ENCODE data around the gene MACROD2. TPM values are rescaled to one million over a fixed set of nuclear protein-coding genes. Genes with fewer than 3 reads are reported as not detected.
A peak's percentile ranks its signal among the peaks of the same experiment; 100 is the strongest.
"Not testable (repeated sequence)": the region's sequence is repeated elsewhere in the genome, so short reads cannot be mapped to it uniquely, and the experiment has no call there.

Gene MACROD2
- total and polyA plus RNA-seq, 9 donors: 2.0 to 4.9 (median 3.1) TPM

DNA sequence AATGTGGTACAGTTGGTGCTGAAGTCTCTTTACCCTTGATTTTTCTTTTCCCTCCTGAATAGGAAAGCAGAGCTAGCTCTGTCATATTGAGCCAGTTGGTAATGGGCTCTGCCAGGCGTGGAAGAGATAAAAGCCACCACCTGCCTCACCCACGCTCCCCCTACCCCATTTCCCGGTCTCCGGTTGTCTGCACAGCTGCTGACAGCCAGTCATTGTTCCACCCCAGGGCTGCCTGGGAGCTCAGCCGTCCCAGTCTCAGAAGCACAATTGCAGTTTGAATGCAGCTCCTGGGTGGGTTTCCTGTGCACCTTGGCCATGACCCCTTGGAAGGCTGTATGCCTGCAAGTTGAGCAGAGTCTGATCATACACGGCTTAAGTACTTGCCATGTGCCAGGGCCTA is 1017.2 kb downstream of the MACROD2 start:
- peak; percentile 17 for DNase-seq

DNA sequence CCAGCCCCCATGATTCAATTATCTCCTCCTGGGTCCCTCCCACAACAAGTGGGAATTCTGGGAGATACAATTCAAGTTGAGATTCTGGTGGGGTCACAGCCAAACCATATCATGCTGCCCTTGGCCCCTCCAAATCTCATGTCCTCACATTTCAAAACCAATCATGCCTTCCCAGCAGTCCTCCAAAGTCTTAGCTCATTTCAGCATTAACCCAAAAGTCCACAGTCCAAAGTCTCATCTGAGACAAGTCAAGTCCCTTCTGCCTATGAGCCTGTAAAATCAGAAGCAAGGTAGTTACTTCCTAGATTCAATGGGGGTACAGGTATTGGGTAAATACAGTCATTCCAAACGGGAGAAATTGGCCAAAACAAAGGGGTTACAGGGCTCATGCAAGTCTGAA is 1021.6 kb downstream of the MACROD2 start:
- not testable (repeated sequence) for H3K36me3 ChIP-seq (ENCODE audit: control insufficient read depth, insufficient read depth, low read length); DNase-seq; H3K9me3 ChIP-seq (replicated peaks; ENCODE audit: control insufficient read depth, low read depth, low read length); H3K4me1 ChIP-seq (ENCODE audit: control insufficient read depth, insufficient read depth, low read length); H3K27me3 ChIP-seq (ENCODE audit: control insufficient read depth, insufficient read depth, low read length); H3K27ac ChIP-seq (ENCODE audit: low read length); H3K4me3 ChIP-seq (ENCODE audit: low read length)
- WGBS (ENCODE audit: insufficient coverage): no CpG with 5 or more reads among the region's 1 CpG

More for the DNA sequence above, 1017.2 kb downstream of the MACROD2 start:
- Histone ChIP-seq H3K4me3 (ENCODE audit: low read length) (no peak overlapping the region), H3K4me1 (ENCODE audit: control insufficient read depth, insufficient read depth, low read length) (peaks cover 7% of the 10 kb centered on the region), H3K9me3 (replicated peaks; ENCODE audit: control insufficient read depth, low read depth, low read length) (no peaks in the 10 kb centered on the region), H3K27me3 (ENCODE audit: control insufficient read depth, insufficient read depth, low read length) (no peaks in the 10 kb centered on the region), H3K27ac (ENCODE audit: low read length) (no peak overlapping the region), H3K36me3 (ENCODE audit: control insufficient read depth, insufficient read depth, low read length) (no peaks in the 10 kb centered on the region)
- WGBS (ENCODE audit: insufficient coverage): 65% methylated on average over 6 of the region's 6 CpGs

DNA sequence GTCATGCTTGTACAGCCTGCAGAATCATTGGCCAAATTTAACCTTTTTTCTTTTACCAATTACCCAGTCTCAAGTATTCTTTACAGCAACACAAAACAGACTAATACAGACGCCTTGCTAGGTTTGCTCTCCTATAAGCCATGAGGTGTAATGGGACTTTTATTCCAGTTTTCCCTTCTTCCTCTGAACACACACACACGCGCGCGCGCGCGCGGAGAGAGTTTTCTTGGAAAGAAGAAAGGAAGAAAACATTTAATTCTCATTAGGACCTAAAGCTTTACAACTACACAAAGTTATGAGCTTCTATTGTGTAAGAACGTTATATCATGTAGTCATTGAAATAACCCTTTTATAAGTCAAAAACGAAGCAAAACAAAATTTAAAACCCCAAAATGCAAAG is 1023.6 kb downstream of the MACROD2 start:
- DNase-seq: no peak
- no peak overlapping the region for H3K27ac ChIP-seq (ENCODE audit: low read length)
- H3K4me1 ChIP-seq (ENCODE audit: control insufficient read depth, insufficient read depth, low read length): no peaks in the 10 kb centered on the region
- H3K36me3 ChIP-seq (ENCODE audit: control insufficient read depth, insufficient read depth, low read length): no peaks in the 10 kb centered on the region
- H3K9me3 ChIP-seq (replicated peaks; ENCODE audit: control insufficient read depth, low read depth, low read length): no peaks in the 10 kb centered on the region
- no peaks in the 10 kb centered on the region for H3K27me3 ChIP-seq (ENCODE audit: control insufficient read depth, insufficient read depth, low read length)
- H3K4me3 ChIP-seq (ENCODE audit: low read length): no peak overlapping the region
- WGBS (ENCODE audit: insufficient coverage): no CpG with 5 or more reads among the region's 11 CpGs

DNA sequence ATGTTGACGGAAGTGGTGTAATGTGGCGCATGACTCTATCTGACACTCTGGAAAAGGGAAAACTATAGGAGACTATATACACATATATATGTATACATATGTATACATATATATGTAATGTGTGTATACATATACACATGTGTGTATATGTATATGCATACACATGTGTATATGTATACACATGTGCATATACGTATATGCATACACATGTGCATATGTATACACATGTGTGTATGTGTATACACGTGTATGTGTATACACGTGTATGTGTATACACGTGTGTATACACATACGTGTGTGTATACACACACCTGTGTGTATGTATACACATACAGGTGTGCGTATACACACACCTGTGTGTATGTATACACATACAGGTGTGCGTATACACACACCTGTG is 1025.5 kb downstream of the MACROD2 start:
- Histone ChIP-seq H3K36me3 (ENCODE audit: control insufficient read depth, insufficient read depth, low read length) (no peaks in the 10 kb centered on the region), H3K4me1 (ENCODE audit: control insufficient read depth, insufficient read depth, low read length) (no peaks in the 10 kb centered on the region), H3K27ac (ENCODE audit: low read length) (no peak overlapping the region), H3K9me3 (replicated peaks; ENCODE audit: control insufficient read depth, low read depth, low read length) (no peaks in the 10 kb centered on the region), H3K27me3 (ENCODE audit: control insufficient read depth, insufficient read depth, low read length) (no peaks in the 10 kb centered on the region), H3K4me3 (ENCODE audit: low read length) (no peak overlapping the region)
- DNase-seq: no peak
- WGBS (ENCODE audit: insufficient coverage): no CpG with 5 or more reads among the region's 9 CpGs

DNA sequence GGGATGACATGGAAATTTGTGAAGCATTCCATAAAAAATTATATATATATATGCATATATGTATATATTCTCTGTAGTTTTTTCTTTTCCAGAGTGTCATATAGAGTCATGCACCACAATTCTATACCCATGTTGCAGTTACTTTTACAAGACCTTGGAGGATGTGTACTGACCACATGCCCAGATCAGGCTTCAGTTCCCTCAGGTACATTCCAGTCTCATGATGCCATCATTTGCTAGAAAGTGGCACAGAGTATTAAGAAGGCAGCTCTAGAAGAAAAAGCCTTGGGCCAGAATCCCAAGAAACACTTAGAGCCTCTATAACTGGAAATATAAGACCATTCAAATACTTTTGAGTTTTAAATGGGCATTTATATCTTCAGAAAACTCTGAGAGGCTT is 1027.6 kb downstream of the MACROD2 start:
- no peaks in the 10 kb centered on the region for H3K36me3 ChIP-seq (ENCODE audit: control insufficient read depth, insufficient read depth, low read length)
- no peaks in the 10 kb centered on the region for H3K4me1 ChIP-seq (ENCODE audit: control insufficient read depth, insufficient read depth, low read length)
- H3K4me3 ChIP-seq (ENCODE audit: low read length): no peak overlapping the region
- no peaks in the 10 kb centered on the region for H3K27me3 ChIP-seq (ENCODE audit: control insufficient read depth, insufficient read depth, low read length)
- no peaks in the 10 kb centered on the region for H3K9me3 ChIP-seq (replicated peaks; ENCODE audit: control insufficient read depth, low read depth, low read length)
- no peak for DNase-seq
- no peak overlapping the region for H3K27ac ChIP-seq (ENCODE audit: low read length)

DNA sequence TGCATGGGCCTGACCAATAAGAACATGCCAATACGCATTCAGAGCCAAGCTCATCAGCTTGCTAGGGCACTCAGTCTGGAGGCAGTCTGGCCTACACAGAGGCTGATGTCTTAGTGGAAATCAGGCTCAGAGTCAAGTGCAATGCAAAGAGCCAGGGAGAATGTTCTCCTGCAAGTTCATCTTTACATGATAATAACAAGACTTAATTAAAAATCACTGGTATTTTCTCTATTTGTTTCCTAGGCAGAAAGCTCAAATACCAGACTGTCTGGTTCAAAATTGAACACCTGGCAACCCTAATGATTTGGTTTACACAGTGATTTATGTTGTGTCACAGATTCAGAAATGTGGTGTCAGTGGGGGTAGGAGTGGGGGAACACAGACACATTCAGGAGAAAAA is 1031.4 kb downstream of the MACROD2 start:
- H3K4me3 ChIP-seq (ENCODE audit: low read length): no peak overlapping the region
- no peaks in the 10 kb centered on the region for H3K4me1 ChIP-seq (ENCODE audit: control insufficient read depth, insufficient read depth, low read length)
- H3K36me3 ChIP-seq (ENCODE audit: control insufficient read depth, insufficient read depth, low read length): no peaks in the 10 kb centered on the region
- WGBS (ENCODE audit: insufficient coverage): 86% methylated on average over 1 of the region's 1 CpG
- no peaks in the 10 kb centered on the region for H3K9me3 ChIP-seq (replicated peaks; ENCODE audit: control insufficient read depth, low read depth, low read length)
- H3K27me3 ChIP-seq (ENCODE audit: control insufficient read depth, insufficient read depth, low read length): peaks cover 2% of the 10 kb centered on the region
- peak; percentile 12 for DNase-seq
- H3K27ac ChIP-seq (ENCODE audit: low read length): no peak overlapping the region

DNA sequence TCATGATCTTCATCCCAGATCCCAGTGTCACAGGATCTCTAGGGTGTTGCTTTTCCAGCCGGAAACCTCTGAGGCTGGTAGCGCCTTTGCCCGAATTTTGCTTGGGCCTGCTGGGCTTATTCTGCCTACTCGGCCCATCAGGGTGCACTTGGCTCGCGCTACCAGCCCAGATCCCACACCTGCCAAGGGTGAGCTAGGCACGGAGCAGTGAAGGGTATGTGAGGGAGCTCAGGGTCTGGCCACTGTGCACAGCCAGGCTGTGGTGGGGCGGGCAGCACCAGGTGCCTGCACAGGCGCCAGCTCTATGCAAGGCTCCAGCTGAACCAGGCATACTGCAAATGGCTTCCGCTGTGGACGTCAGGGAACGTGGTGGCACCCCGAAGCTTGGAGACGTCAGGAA is 1035.5 kb downstream of the MACROD2 start:
- DNase-seq: no peak
- H3K27ac ChIP-seq (ENCODE audit: low read length): no peak overlapping the region
- WGBS (ENCODE audit: insufficient coverage): 94% methylated on average over 13 of the region's 14 CpGs
- no peaks in the 10 kb centered on the region for H3K9me3 ChIP-seq (replicated peaks; ENCODE audit: control insufficient read depth, low read depth, low read length)
- no peaks in the 10 kb centered on the region for H3K36me3 ChIP-seq (ENCODE audit: control insufficient read depth, insufficient read depth, low read length)
- H3K4me3 ChIP-seq (ENCODE audit: low read length): no peak overlapping the region
- H3K27me3 ChIP-seq (ENCODE audit: control insufficient read depth, insufficient read depth, low read length): peaks cover 2% of the 10 kb centered on the region
- H3K4me1 ChIP-seq (ENCODE audit: control insufficient read depth, insufficient read depth, low read length): no peaks in the 10 kb centered on the region

DNA sequence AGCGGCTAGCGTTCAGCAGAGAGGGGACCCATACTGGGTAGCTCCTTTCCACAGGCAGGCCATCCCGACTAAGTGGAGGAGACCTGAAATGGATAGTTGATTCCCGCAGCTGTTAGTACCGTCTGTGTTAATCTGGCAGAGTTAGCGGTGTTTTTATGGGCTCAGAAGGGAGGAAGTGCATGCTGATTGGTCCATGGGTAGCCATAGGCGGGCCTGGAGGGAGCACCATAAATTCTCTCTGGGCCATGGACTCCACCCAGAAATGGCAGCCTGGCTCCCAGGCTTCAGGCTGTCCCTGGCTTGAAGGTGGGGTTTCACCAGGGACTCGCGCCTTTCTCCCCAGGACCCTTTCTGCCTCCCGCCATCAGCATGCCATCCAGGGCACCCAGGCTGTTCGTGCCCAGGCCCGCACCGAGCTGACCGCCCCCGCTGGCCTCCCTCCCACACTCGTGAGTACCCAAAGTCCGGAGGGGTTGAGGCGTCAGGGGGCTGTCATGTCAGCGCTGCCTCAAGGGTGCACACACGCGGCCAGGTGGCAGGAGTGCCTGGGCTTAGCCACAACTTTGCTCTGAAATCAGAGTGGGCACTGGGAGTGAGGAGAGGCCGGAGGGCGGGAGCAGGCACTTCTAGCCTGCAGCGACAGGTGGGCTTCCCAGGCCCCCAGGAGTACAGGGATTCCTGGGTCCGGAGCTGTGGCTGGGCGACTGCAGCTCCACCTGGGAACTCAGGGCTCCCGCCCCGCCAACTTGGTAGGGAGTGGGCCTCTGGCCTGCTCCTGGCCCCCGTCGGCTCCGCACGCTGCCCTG is 1036.4 kb downstream of the MACROD2 start:
- no peaks in the 10 kb centered on the region for H3K4me1 ChIP-seq (ENCODE audit: control insufficient read depth, insufficient read depth, low read length)
- H3K9me3 ChIP-seq (replicated peaks; ENCODE audit: control insufficient read depth, low read depth, low read length): no peaks in the 10 kb centered on the region
- peaks cover 2% of the 10 kb centered on the region for H3K27me3 ChIP-seq (ENCODE audit: control insufficient read depth, insufficient read depth, low read length)
- H3K27ac ChIP-seq (ENCODE audit: low read length): no peak overlapping the region
- H3K4me3 ChIP-seq (ENCODE audit: low read length): no peak overlapping the region
- H3K36me3 ChIP-seq (ENCODE audit: control insufficient read depth, insufficient read depth, low read length): no peaks in the 10 kb centered on the region
- 95% methylated on average over 27 of the region's 32 CpGs for WGBS (ENCODE audit: insufficient coverage)
- DNase-seq: no peak

DNA sequence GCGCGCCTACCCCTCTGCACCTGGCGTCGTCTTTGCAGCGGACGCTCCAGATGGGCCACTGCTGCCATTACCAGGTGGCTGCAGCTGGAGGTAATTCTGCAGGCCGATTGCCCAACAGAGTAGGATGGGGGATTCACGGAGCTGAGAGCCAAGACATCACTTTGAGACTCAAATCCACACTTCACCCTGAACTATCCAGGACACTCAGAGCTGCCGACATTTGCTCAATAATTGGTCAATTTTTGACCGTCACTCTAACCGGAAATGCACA is 1037.0 kb downstream of the MACROD2 start:
- Histone ChIP-seq H3K4me3 (ENCODE audit: low read length) (no peak overlapping the region), H3K27ac (ENCODE audit: low read length) (no peak overlapping the region), H3K9me3 (replicated peaks; ENCODE audit: control insufficient read depth, low read depth, low read length) (no peaks in the 10 kb centered on the region), H3K36me3 (ENCODE audit: control insufficient read depth, insufficient read depth, low read length) (no peaks in the 10 kb centered on the region), H3K27me3 (ENCODE audit: control insufficient read depth, insufficient read depth, low read length) (peaks cover 2% of the 10 kb centered on the region), H3K4me1 (ENCODE audit: control insufficient read depth, insufficient read depth, low read length) (no peaks in the 10 kb centered on the region)
- no peak for DNase-seq
- WGBS (ENCODE audit: insufficient coverage): 73% methylated on average over 8 of the region's 11 CpGs

DNA sequence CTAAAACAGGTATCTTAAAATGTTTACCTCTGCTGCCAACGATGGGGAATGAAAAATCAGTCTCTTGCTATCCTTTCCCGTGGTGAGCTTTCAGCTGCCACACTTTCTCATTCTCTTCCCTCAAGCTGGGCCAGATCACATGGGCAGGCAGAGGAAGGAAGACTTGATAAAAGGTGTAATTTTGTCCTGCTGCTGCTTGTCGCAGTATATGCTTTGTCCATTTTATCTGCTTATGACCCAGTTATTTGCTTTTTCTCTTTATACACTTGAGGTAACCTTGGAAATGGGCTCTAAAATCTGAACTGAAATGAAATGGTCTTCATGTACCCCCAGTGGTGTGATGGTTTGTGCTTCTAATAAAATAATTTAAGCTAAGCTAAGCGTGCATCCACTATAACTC is 1038.0 kb downstream of the MACROD2 start:
- no peaks in the 10 kb centered on the region for H3K36me3 ChIP-seq (ENCODE audit: control insufficient read depth, insufficient read depth, low read length)
- peaks cover 2% of the 10 kb centered on the region for H3K27me3 ChIP-seq (ENCODE audit: control insufficient read depth, insufficient read depth, low read length)
- DNase-seq: no peak
- WGBS (ENCODE audit: insufficient coverage): no CpG with 5 or more reads among the region's 4 CpGs
- no peaks in the 10 kb centered on the region for H3K9me3 ChIP-seq (replicated peaks; ENCODE audit: control insufficient read depth, low read depth, low read length)
- H3K27ac ChIP-seq (ENCODE audit: low read length): no peak overlapping the region
- H3K4me1 ChIP-seq (ENCODE audit: control insufficient read depth, insufficient read depth, low read length): no peaks in the 10 kb centered on the region
- no peak overlapping the region for H3K4me3 ChIP-seq (ENCODE audit: low read length)

DNA sequence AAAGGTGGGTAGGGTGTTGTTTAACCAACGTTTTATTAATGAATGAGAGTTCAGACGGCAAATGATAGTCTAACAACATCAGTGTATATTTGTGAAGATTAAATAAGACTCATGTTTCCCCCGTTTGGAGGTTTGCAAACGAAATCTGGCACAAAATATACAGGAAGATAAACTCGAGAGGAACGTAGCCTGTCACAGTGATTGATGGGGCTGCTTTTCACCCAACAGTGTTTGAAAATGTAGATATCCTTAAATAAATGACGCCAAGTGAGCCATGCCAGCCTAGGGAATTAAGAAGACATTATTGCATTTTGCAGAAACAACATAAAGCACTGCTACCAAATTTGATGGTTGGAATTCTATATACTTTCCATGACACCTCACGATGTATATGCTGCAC is 1038.6 kb downstream of the MACROD2 start:
- H3K27ac ChIP-seq (ENCODE audit: low read length): no peak overlapping the region
- H3K9me3 ChIP-seq (replicated peaks; ENCODE audit: control insufficient read depth, low read depth, low read length): no peaks in the 10 kb centered on the region
- DNase-seq: no peak
- H3K4me1 ChIP-seq (ENCODE audit: control insufficient read depth, insufficient read depth, low read length): no peaks in the 10 kb centered on the region
- no peak overlapping the region for H3K4me3 ChIP-seq (ENCODE audit: low read length)
- no peaks in the 10 kb centered on the region for H3K36me3 ChIP-seq (ENCODE audit: control insufficient read depth, insufficient read depth, low read length)
- H3K27me3 ChIP-seq (ENCODE audit: control insufficient read depth, insufficient read depth, low read length): peaks cover 2% of the 10 kb centered on the region
- WGBS (ENCODE audit: insufficient coverage): 64% methylated on average over 4 of the region's 8 CpGs
